Glomerular visceral epithelial cell (primary cell): Measurements from ENCODE around the gene SYNGAP1.
"Not testable (repeated sequence)": the region's sequence is repeated elsewhere in the genome, so short reads cannot be mapped to it uniquely, and the experiment has no call there.

Experiments
- DNase-seq: peaks from one replicate; pipeline ENCODE4 v3.0.0-alpha.2; 2016; ENCODE audit errors: extremely low spot score

SYNGAP1 gene

DNA sequence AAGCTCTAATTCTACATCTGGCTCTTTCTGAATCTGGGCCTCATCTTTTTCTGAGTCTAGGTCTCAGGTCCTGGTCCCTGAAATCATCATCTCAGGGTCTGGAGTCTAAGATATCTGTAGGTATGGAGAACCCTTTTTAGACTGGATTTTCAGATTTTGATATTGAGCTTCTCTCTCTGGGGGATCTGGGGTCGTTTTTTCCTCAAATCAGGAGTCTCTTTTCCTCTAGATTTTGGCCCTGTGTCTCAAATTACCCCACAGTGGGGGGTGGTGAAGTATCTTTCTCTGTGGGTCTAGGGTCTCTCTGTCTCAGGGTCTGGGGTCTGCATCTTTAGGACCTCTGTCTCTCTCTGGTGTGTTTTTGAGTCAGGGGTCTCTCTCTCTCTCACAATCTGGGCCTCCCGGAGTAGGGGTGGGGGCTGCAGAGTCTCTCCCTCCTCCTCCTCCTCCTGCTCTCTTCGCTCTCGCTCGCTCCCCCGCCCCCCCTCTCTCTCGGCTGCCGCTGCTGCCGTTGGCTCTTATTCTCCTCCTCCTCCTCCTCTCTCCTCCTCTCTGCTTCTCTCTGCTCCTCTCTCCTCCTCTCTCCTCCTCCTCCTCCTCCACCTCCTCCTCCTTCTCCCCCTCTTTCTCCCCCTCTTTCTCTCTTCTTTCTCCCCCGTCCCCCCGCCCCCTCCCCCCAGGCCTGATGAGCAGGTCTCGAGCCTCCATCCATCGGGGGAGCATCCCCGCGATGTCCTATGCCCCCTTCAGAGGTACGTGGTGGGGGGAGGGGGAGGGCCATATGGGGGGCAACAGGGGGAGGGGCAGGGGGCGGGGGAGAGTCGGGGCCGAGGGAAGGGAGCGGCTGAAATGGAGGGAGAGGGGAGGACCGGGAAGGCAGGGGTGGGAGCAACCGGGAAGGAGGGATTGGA, at the start of gene SYNGAP1:
TSS of gene SYNGAP1 (plus strand) at position 486 of the 911 bp plus-strand sequence. CDS start at position 686, 200 bp downstream.
- DNase-seq: peak; percentile 32

DNA sequence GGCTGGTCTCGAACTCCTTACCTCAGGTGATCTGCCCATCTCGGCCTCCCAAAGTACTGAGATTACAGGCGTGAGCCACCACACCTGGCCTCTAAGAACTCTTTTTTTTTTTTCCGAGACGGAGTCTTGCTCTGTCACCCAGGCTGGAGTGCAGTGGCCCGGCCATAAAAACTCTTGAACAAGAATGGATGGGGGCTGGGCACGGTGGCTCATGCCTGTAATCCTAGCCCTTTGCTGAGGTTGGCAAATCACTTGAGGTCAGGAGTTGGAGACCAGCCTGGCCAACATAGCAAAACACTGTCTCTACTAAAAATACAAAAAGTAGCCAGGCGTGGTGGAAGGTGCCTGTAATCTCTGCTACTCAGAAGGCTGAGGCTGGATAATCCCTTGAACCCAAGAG, 48.0 kb upstream of the SYNGAP1 start:
- DNase-seq: not testable (repeated sequence)

DNA sequence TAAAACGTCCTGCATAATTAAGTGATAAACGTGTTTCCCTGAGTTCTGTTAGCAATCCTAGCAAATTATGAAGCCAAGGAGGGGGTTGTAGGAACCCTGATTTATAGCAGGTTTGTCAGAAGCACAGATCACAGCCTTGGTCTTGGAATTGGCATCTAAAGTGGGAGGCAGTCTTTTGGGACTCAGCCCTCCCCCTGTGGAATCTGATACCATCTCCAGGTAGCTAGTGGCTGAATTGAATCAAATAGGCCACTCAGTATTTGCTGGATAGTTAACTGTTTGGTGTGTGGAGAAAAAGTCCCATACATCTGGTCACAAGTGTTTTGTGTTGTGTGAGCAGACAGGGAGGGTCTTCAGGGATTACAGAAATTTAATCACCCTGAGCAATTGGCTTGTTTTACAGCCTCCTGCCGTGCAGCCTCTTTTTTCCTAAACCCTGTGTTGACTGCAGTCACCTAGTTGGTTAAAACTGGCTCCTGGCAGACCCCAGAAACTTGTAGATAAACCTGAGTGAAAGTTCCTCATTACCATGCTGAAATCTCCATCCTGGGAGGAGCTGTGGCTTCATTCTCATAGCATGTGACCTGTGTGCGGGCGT, 47.2 kb upstream of the SYNGAP1 start:
- DNase-seq: no peak

DNA sequence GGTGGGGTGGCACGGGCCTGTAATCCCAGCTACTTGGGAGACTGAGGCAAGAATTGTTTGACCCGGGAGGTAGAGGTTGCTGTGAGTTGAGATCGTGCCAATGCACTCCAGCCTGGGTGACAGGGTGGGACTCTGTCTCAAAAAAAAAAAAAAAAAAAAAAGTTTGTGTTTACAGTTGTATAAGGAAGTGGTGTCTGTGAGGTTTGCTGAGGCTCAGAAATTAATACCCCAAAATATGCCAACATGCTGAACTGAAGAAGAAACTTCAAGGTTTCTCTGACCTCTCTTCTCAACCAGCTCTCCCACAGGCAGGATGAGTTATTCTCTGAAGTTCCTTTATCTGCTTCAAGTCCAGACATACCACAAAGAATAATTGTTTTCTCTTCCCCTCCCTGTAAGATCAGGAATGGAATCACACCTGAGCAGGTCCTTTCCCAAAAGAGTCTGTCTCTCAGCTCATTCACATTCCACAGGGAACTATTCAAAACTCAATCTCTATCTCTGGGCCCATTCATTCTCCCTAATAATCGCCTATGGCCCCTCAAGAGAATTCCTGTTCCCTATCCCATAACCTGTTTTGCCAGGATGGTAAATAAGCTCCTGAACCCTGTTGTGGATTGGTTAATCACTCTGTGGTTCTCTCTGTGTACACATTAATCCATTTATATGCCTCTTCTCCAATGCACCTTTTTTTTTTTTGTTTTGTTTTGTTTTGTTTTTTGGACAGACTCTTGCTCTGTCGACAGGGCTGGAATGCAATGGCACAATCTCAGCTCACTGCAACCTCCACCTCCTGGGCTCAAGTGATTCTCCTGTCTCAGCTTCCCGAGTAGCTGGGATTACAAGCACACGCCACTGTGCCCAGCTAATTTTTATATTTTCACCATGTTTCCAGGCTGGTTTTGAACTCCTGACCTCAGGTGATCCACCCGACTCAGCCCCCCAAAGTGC, 45.6 kb upstream of the SYNGAP1 start:
- DNase-seq: no peak

DNA sequence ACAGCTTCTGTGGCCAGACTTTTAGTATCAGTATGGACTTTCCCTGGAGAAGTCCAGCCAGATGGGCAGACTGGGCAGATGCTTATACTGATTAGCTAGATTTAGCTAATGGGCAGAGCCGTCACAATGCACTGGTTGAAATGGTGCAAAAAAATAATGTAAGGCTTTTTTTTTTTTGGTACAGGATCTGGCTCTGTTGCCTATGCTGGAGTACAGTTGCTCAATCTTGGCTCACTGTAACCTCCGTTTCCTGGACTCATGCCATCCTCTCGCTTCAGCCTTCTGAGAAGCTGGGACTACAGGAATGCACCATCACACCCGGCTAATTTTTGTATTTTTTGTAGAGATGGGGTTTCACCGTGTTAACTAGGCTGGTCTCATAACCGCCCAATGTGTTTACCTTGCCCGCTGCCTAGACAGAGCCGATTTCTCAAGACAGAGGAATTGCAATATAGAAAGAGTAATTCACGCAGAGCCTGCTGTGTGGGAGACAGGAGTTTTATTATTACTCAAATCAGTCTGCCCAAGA, 44.7 kb upstream of the SYNGAP1 start:
- peak; percentile 78 for DNase-seq

DNA sequence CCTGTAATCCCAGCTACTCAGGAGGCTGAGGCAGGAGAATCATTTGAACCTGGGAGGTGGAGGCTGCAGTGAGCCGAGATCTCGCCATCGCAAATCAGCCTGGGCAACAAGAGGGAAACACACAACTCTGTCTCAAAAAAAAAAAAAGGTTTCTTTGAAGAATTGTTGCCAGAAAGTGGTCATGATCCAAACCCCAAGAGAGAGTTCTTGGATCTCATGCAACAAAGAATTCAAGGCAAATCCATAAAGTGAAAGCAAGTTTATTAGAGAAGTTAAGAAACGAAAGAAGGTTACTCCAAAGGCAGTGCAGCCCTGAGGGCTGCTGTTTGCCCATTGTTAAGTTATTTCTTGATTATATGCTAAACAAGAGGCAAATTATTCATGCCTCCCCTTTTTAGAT, 42.7 kb upstream of the SYNGAP1 start:
- no peak for DNase-seq

DNA sequence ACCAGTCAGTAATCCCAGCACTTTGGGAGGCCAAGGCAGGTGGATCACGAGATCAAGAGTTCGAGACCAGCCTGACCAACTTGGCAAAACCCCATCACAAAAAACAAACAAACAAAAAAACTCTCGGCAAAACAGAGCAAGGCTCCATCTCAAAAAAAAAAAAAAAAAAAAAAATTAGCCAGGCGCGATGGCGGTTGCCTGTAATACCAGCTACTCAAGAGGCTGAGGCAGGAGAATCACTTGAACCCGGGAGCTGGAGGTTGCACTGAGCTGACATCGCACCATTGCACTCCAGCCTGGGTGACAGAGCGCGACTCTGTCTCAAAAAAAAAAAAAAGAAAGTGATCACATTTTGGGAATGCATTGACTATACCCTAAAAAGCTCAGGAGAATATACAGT, 40.7 kb upstream of the SYNGAP1 start:
- DNase-seq: not testable (repeated sequence)

DNA sequence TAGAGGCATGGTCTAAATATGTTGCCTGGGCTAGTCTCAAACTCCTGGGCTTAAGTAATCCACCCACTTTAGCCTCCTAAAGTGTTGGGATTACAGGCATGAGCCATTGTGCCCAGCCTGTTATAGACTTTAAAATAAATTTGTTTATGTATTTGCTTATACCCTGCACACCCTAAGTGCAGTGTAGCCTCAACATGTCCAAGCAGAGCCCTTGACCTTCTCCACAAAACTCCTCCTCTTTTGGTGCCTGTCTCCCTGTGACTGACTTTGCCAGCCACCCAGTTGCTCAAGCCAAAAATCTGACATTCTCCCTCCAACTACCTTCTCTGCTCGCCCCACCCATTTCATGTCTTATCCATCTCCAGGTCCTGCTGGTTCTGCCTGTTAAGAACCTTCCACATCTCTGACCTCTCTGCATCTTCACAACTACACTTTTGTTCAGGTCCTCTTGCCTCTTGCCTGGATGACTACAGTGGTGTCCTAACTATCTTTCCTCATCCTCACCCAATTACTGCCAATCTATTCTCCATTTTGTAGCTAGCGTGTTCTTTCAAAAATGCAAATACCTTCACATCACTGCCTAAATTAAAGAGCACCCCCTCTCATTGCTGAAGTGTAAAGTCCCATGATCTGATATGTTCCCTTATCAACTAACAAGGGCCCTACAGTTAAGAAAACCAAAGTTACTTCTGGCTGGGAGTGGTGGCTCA, 39.4 kb upstream of the SYNGAP1 start:
- no peak for DNase-seq

DNA sequence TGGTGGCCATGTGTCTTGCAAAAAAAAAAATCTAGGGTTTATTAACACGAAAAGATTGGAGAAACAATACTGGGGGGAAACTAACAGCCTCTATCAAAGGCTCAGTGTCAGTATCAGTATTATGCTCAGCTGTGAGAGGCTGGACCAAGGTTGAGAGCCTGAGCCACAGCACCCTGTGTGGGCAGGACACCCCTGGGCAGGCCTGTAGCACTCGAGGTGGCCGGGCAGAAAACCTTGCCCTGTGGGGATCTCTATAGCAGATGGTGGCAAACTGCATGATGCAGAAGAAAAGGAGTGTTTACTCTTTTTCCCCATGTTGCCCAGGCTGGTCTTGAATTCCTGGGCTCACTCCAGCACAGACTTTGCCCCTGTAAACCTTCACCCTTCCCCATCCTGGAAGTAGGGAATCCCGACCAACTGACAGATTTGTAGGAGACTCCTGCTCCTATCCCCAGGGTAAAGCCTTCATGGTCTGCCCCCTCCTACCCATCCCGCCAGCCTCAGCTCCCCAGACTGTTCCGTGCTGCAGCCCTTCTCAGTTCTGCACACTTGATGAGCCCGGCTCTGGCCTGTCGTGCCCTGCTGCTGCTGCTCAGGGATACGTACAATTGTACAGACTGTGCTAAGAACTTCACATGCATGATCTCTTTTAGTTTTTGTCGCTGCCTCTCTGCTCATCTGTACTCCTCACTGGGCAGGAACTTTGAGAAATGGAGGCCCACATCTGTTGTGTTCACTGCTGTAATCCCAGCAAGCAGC, 36.3 kb upstream of the SYNGAP1 start:
- no peak for DNase-seq

DNA sequence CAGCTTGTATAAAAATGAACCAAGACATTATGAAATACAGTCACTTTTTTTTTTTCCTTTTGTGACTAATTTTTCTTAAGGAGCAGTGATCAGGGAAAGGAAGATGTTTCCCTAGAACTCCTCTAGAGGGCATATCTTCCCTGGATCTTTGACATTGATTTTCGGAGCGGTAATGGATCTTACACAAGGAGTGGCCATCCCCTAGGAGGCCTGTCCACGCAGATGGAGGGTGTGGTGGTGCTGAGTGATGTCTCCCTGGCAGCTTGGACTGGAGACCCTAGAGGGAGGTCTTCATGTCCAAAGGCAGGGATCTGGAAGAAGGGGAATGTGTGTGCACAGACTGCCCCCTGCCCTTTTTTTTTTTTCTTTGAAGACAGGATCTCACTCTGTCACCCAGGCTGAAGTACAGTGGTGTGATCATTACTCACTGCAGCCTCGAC, 35.3 kb upstream of the SYNGAP1 start:
- peak; percentile 53 for DNase-seq

DNA sequence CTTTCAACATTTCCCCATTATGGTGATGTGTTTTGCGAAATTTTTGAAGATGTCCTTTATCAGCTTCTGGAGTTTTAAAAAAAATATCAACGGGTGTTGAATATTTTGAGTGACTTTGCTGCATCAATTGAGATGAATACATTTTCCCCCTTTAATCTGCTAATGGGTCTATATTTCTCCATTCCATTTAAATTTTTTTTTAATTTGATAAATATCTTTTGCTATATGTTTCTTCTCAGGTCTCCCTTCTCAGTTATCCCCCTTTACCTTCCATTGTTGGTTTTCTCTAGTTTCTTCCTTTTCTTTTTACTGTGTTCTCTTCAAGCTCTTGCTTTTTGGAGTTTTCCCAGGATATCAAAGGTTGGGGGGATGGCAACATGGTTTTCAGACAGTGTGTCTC, 29.7 kb upstream of the SYNGAP1 start:
- no peak for DNase-seq

DNA sequence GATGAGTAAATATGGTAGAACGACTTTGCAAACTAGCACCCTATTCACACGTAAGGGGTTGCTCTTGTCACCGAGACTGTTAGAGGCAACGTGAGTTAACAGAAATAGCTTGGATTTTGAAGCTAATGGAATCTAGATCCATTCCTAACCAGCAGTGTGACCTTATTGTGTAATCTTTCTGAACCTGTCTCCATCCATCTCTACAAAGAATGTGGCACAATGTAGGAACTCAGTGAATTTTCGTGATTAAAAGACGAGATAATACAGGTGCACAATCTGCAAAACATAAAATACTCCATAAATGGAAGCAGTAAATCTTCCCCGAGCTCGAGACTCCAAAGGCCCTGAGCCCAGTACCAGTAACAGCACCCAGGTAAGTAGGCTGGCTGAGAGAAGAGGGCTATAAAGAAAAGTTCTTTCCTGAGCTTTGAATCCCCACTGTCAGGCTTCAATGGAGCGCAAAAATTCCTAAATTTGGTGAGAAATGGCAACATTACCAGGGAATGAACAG, 29.0 kb upstream of the SYNGAP1 start:
- DNase-seq: no peak

DNA sequence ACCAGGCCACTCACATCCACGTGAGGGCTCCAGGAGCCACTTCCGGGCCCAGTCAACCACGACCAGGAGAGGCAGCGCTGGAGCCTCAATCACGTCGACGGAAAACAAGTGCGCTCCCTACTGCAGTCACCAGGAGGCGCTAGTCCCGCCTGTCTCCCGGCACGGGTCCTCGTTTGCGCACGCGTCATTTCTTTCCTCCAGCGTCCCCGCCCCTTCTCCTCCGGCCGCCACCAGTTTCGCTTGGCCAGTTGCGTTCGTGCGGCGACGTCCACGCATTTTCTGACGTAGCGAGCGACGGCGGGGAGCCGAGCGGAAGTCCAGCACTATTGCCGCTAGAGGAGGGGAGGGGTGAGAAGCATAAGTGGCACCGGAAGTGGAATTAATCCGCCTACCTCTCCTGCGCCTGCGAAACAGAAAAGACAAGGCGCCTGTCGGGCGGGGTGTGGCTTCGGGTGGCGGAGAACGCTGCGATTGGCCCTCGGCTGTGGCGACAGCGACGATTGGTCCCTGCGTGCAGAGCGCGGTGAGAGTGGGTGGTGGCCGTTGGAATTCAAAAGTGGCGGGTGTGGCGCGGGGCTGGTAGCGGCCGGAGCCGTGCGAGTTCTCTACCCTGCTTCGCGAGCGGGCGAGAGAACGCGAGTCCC, 28.5 kb upstream of the SYNGAP1 start, which contains the start of gene KIFC1:
TSS of gene KIFC1 (plus strand) at position 546 of the 644 bp plus-strand sequence. CDS start 163 bp downstream, outside the sequence.
- DNase-seq: peak; percentile 100

DNA sequence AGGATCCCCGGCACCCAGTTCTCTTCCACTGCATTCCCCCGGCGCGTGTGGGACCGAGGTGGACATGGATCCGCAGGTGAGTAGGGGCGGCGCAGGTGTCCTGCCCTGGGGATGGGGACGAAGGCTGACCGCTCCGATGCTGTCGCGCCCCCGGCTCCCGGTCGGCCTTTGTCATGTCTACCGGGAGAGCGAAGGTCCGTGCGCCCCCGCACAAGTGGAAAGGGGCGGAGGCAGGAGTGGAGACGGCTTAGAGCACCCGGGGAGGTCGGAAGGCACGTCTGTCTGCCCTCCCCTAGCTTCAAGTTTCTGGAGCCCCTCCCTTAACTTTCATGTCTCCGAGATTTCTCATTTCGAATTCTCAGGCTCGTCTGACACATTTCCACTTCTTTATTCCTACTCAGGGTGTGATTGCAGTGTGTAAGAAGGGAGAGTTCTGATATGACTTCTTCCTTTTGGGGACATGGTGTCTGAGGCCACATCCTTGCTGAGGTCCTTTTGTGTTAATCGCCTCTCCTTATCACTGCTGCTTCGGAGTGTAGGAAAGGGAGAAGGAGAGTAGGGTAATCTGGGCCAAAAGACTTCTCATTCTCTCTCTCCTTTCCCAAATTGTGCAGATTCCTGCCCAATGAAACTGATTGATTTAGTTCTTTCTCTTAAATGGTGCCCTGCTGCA, 27.8 kb upstream of the SYNGAP1 start:
- DNase-seq: peak; percentile 43

DNA sequence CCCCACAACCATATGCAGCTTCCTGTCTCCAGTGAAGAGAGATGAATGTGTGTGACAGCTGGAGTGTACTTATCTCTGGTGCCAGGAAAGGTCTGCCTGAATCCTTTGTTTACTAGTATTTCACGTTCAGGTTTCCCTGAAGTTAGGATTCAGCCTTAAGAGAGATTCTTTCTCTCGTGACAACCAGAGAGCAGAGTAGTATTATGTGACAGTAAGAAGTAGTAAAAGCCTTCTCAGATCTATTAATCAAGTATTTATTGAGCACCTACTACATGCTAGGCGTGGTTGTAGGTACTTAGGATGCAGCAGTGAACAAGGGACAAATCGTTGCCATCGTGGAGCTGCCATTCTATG, 27.3 kb upstream of the SYNGAP1 start:
- no peak for DNase-seq

DNA sequence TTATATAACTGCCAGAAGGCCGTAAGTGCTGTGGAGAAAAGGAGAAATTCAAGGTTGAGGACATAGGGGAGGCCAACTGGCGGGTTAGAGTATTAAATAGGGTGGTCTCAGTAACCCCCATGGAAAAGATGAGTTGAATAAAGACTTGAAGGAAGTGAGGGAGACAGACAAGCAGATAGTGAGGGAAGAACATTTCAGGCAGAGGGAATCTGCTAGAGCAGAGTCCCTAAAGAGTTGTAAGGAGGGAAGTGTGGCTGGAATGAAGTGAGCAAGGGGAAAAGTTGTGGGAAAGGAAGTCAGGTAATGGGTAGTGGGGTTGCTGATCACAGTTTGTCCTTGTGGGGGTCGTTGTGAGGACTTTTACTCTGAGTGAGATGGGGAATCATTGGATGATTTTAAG, 26.9 kb upstream of the SYNGAP1 start:
- no peak for DNase-seq

DNA sequence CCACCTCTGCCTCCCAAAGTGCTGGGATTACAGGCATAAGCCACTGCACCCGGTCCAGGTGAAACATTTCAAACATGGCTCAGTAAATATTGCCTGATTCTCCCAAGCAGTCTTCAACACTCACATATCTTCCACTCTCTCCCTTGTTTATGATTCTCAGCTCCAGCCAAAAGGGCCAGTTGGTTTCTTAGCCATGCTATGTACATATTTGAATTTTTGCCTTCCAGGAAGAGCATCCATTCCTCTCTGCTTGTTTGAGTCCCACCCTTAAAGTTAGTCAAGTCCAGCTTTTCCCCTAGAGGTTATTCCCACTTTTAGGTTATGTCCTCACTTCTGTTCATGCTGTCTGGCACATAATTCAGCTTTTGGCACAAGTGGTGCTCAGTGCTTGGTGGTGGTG, 22.3 kb upstream of the SYNGAP1 start:
- no peak for DNase-seq

DNA sequence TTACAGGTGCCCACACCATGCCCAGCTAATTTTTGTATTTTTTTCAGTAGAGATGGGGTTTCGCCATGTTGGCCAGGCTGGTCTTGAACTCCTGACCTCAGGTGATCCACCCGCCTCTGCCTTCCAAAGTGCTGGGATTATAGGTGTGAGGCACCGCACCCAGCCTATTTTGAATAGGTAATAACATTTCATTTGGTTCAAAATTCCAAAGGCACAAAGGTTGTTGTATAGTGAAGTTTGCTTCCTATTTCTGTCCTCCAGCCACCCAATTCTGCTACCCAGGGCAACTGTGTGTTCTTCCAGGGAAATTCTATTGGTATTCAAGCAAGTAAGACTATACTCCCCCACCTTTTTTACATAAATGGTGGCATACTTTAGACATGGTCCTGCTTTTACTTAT, 21.3 kb upstream of the SYNGAP1 start:
- DNase-seq: not testable (repeated sequence)

DNA sequence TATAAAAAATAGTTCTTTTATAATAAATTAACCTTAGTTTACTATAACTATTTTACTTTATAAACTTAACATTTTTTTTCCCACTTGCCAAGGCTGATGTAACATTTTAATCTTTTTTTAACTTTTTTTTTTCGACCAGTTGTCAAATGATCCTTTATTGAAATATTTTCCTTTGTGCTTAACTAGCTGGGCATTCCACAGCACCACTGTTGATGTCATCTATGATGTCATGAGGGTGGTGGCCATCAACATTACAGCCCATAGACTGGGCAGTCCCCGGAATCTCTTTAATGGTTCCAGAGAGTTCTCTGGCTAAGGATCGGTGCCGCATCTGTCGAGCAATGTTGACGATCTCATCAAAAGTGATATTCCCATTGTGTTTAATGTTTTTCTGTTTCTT, 20.0 kb upstream of the SYNGAP1 start:
- DNase-seq: not testable (repeated sequence)
